T1000 (cell line): ENCODE results near the gene MSL3B.

Source experiments
- DNase-seq: peaks from one replicate; lab custom pipeline; 2025; ENCODE audit warnings: mixed read lengths; lab: John Stamatoyannopoulos, UW

Gene MSL3B

GRCh38 chr2:233816334-233816733, 51.9 kb downstream of the MSL3B start:
- no peak for DNase-seq

DNA sequence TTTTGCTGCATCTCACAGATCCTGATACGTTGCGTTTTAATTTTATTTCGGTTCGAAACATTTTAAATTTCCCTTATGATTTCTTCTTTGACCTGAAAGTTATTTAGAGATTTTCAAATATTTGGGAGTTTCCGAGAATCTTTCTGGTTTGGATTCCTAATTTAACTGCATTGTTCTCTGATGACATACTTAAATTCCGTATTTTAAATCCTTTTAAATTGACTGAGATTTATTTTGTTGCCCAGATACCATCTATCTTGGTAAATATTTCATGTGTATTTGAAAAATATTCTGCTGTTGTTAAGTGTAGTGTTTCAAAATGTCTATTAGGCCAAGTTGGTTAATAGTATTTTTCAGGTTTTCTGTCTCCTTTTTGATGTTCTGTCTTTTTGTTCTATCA, 52.3 kb downstream of the MSL3B start:
- DNase-seq, result no peak
